Endometrial microvascular endothelial cells (primary cell): ENCODE data around the gene RBAK. TPM values are rescaled to one million over a fixed set of nuclear protein-coding genes. Genes with fewer than 3 reads are reported as not detected.

Experiments
- in situ Hi-C: cut with HindIII; loops from 2 replicates; pipeline ENCODE4 v1.10.0; 2017; ENCODE audit warnings: low sequenced_read_pairs, low pct_unique_long_range_greater_than_20kb; ENCODE audit errors: inconsistent ontology term
- total RNA-seq: library from RNA; depleted of rRNA; stranded (reverse); fragments of >200 nt; gene quantifications from one replicate; pipeline ENCODE4 v1.2.3, GENCODE V29; 2015; ENCODE audit errors: inconsistent ontology term

Gene RBAK
- total RNA-seq, 1 donor from 2014 or later, result 4.6 TPM

DNA sequence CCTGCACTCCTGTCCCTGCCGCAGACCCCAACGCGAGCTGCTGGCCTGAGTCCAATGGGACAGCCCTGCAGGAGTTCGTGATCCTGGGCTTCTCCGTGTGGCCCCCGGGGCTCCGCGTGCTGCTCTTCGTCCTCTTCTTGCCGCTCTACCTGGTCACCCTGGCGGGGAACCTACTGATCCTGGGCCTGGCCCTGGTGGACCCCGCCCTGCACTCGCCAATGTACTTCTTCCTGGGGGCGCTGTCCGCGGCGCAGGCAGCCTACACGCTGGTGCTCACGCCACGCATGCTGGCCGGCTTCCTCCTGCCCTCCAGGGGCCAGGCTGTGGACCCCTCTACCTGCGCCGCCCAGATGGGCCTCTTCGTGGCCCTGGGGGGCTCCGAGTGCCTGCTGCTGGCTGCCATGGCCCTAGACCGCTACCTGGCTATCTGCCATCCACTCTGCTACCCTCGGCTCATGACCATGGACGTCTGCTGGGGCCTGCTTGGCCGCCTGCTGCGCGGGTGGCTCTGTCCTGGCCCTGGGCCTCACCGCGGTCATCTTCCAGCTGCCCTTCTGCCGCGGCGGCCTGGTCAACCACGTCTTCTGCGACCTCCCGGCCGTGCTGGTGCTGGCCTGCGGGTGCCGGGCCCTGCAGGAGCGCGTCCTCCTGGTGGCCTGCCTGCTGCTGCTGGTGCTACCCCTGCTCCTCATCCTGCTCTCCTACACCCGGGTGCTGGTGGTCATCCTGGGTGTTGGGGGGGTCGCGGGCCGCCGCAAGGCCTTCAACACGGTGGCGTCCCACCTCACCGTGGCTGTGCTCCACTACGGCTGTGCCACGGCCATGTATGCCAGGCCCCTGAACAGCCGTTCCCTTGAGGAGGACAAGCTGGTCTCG is 71.7 kb downstream of the RBAK start:
- in situ Hi-C loops, result no loop called here

Other genes starting within 250 kb of the RBAK start
- not detected for gene PAPOLB, start 183.8 kb upstream of the RBAK start, total RNA-seq
- not detected for gene RADIL, start 162.1 kb upstream of the RBAK start, total RNA-seq
- not detected for gene MMD2, start 86.7 kb upstream of the RBAK start, total RNA-seq
- gene WIPI2, start 144.4 kb downstream of the RBAK start, total RNA-seq, result 62.3 TPM
- gene SLC29A4, start 237.1 kb downstream of the RBAK start, total RNA-seq, result 1.4 TPM